A549 (cell line): ENCODE results near the gene TNK1.

Experiments used
- SREBF2 ChIP-seq: fragments of 450-650 bp; IDR thresholded peaks from 2 replicates; pipeline ENCODE4 v1.6.1; 2014; ENCODE audit warnings: mild to moderate bottlenecking, moderate library complexity
- TF ChIP-seq, protein P1 (sequence below): fragments of 200-600 bp; sonication (generic); IDR thresholded peaks from 2 replicates; pipeline ENCODE4 v1.6.1; 2016; ENCODE audit warnings: antibody characterized with exemption, mild to moderate bottlenecking, moderate library complexity
- TF ChIP-seq, protein P2 (sequence below): fragments of >200 bp; sonication (Bioruptor Twin); formaldehyde crosslinking; IDR thresholded peaks from 3 replicates; pipeline ENCODE4 v1.5.1; 2016

DNA sequence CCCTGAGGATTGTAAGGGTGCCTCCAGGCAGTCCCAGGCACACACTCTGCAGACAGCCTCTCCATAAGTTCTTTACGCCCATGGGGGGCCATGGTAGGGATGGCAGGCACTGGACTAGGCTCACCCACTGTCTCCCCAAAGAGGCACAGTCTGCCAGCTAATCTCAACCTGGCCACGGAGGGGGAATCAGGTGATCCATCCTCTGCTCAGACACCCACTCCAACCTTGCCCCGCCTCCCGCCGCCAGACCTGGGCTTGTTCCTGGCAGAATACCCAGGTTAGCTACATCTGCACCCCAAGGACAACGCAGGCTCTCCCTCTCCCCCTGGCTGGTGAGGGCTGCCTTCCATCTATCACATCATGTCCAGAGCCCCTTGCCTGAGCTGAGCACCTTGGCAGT lies 28.0 kb downstream of the TNK1 start:
- TF ChIP-seq, protein P1, sequence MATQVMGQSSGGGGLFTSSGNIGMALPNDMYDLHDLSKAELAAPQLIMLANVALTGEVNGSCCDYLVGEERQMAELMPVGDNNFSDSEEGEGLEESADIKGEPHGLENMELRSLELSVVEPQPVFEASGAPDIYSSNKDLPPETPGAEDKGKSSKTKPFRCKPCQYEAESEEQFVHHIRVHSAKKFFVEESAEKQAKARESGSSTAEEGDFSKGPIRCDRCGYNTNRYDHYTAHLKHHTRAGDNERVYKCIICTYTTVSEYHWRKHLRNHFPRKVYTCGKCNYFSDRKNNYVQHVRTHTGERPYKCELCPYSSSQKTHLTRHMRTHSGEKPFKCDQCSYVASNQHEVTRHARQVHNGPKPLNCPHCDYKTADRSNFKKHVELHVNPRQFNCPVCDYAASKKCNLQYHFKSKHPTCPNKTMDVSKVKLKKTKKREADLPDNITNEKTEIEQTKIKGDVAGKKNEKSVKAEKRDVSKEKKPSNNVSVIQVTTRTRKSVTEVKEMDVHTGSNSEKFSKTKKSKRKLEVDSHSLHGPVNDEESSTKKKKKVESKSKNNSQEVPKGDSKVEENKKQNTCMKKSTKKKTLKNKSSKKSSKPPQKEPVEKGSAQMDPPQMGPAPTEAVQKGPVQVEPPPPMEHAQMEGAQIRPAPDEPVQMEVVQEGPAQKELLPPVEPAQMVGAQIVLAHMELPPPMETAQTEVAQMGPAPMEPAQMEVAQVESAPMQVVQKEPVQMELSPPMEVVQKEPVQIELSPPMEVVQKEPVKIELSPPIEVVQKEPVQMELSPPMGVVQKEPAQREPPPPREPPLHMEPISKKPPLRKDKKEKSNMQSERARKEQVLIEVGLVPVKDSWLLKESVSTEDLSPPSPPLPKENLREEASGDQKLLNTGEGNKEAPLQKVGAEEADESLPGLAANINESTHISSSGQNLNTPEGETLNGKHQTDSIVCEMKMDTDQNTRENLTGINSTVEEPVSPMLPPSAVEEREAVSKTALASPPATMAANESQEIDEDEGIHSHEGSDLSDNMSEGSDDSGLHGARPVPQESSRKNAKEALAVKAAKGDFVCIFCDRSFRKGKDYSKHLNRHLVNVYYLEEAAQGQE, result no peak
- TF ChIP-seq SREBF2, result no peak
- TF ChIP-seq, protein P2, sequence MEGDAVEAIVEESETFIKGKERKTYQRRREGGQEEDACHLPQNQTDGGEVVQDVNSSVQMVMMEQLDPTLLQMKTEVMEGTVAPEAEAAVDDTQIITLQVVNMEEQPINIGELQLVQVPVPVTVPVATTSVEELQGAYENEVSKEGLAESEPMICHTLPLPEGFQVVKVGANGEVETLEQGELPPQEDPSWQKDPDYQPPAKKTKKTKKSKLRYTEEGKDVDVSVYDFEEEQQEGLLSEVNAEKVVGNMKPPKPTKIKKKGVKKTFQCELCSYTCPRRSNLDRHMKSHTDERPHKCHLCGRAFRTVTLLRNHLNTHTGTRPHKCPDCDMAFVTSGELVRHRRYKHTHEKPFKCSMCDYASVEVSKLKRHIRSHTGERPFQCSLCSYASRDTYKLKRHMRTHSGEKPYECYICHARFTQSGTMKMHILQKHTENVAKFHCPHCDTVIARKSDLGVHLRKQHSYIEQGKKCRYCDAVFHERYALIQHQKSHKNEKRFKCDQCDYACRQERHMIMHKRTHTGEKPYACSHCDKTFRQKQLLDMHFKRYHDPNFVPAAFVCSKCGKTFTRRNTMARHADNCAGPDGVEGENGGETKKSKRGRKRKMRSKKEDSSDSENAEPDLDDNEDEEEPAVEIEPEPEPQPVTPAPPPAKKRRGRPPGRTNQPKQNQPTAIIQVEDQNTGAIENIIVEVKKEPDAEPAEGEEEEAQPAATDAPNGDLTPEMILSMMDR, result no peak
